Smooth muscle cell (in vitro differentiated cells): Measurements from ENCODE around the gene CSNK1G1. TPM values are rescaled to one million over a fixed set of nuclear protein-coding genes. Genes with fewer than 3 reads are reported as not detected.

Source experiments
- DNase-seq: peaks from one replicate; lab custom pipeline; 2025; ENCODE audit not compliant: unreplicated experiment; lab: John Stamatoyannopoulos, UW
- H2AFZ ChIP-seq: fragments of 200-600 bp; sonication (generic); 2 replicates; pipeline ENCODE4 v1.6.0; 2016; ENCODE audit warnings: antibody characterized with exemption, low read depth, mild to moderate bottlenecking
- H3F3A ChIP-seq: fragments of 200-600 bp; sonication (generic); 2 replicates; pipeline ENCODE4 v1.6.0; 2017; ENCODE audit warnings: antibody characterized with exemption, low read depth
- H3K27ac ChIP-seq: fragments of 200-600 bp; sonication (generic); 2 replicates; pipeline ENCODE4 v1.5.1; 2016; ENCODE audit warnings: low read depth, mild to moderate bottlenecking
- H3K27me3 ChIP-seq: fragments of 200-600 bp; sonication (generic); 2 replicates; pipeline ENCODE4 v1.6.1; 2016; ENCODE audit warnings: low read depth, mild to moderate bottlenecking
- H3K36me3 ChIP-seq: fragments of 200-600 bp; sonication (generic); 2 replicates; pipeline ENCODE4 v1.5.1; 2016; ENCODE audit warnings: low read depth
- H3K4me1 ChIP-seq: fragments of 200-600 bp; sonication (generic); 2 replicates; pipeline ENCODE4 v1.5.1; 2016; ENCODE audit warnings: low read depth
- H3K4me2 ChIP-seq: fragments of 200-600 bp; sonication (generic); 2 replicates; pipeline ENCODE4 v1.6.0; 2016; ENCODE audit warnings: mild to moderate bottlenecking
- H3K4me3 ChIP-seq: fragments of 200-600 bp; sonication (generic); 2 replicates; pipeline ENCODE4 v1.5.1; 2016; ENCODE audit warnings: mild to moderate bottlenecking
- H3K79me2 ChIP-seq: fragments of 200-600 bp; sonication (generic); 2 replicates; pipeline ENCODE4 v1.6.0; 2016; ENCODE audit warnings: low read depth, mild to moderate bottlenecking
- H3K9ac ChIP-seq: fragments of 200-600 bp; sonication (generic); 2 replicates; pipeline ENCODE4 v1.6.0; 2016; ENCODE audit warnings: low read depth
- H3K9me3 ChIP-seq: fragments of 200-600 bp; sonication (generic); replicated peaks from 2 replicates; pipeline ENCODE4 v1.5.1; 2016; ENCODE audit warnings: low read depth
- H4K20me1 ChIP-seq: fragments of 200-600 bp; sonication (generic); 2 replicates; pipeline ENCODE4 v1.6.0; 2016; ENCODE audit warnings: low read depth
- WGBS: methylation state at CpG from one replicate; pipeline ENCODE4 v1.1.7; 2016; ENCODE audit warnings: low lambda C conversion rate; 5-methylcytosine and 5-hydroxymethylcytosine counted together
- polyA plus RNA-seq: library from polyadenylated mRNA; unstranded; fragments of >200 nt; fragmentation: Nextera tagmentation; extraction: Ambion mirVana; gene quantifications from 2 replicates; pipeline ENCODE4 v1.2.1, GENCODE V29; 2016
- total RNA-seq: library from RNA; depleted of rRNA; stranded (reverse); fragments of >200 nt; gene quantifications from 2 replicates; pipeline ENCODE4 v1.2.3, GENCODE V29; 2014
- TF ChIP-seq, protein P1 (sequence below): fragments of 200-600 bp; sonication (generic); IDR thresholded peaks from 2 replicates; pipeline ENCODE4 v1.5.1; 2017; ENCODE audit warnings: borderline replicate concordance, mild to moderate bottlenecking, antibody characterized with exemption; ENCODE audit not compliant: insufficient read depth, poor library complexity, severe bottlenecking

The CSNK1G1 gene
- total RNA-seq = 23.2 and 27.9 TPM in 2 replicates
- polyA plus RNA-seq = 12.7 and 12.8 TPM in 2 replicates

DNA sequence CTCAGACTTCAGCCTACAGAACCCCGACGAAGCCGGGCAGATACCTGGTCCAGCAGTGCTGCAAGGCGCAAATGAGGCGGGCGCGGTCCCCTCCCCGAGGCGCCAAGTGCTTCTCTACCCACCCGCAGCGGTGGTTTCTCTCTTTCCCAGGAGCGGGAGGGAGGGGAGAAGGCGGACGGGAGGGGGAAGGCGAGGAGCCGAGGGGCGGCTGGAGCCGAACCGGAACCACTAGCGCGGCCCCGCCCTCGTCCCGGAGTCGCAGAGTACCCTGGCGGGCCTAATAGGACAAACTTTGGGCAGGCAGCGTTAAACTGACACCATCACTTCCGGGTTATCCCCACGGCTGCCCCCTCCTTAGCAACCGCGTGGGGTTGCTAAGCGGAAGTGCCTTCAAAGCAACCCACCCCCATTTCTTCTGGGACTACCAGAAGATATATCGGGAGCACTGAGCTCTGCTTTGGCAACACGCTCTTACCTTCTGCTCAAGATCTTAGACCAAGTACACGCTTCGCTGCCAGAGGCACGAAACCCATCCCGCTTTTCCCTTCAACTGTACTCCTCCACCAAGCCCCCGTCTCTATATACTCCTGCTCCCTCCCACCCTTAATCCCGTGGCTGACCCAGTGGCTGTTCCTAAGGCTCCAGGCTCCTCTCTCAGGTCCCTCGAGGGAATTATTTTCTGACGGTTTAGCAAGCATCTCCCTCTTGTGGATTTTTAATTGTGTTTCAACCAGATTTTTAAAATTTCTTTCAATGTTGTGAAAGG is at the start of gene CSNK1G1:
Gene CSNK1G1, minus strand, starts transcription at position 230 of the 766 bp plus-strand sequence. CDS start 55,674 bp downstream, outside the sequence.
- Histone ChIP-seq H3K9me3 (no peaks in the 10 kb centered on the region), H3K36me3 (no peaks in the 10 kb centered on the region), H3K4me3 (peak within 1 kb of the TSS; percentile 89), H3K27me3 (no peaks in the 10 kb centered on the region), H3K27ac (peak within 1 kb of the TSS; percentile 87), H3K4me1 (peaks cover 11% of the 10 kb centered on the region), H3K79me2 (peaks cover 44% of the 10 kb centered on the region), H2AFZ (peak within 1 kb of the TSS; percentile 87), H3F3A (peaks cover 8% of the 10 kb centered on the region), H3K9ac (peak within 1 kb of the TSS; percentile 51), H3K4me2 (peak within 1 kb of the TSS; percentile 94), H4K20me1 (peaks cover 19% of the 10 kb centered on the region)
- TF ChIP-seq, protein P1, sequence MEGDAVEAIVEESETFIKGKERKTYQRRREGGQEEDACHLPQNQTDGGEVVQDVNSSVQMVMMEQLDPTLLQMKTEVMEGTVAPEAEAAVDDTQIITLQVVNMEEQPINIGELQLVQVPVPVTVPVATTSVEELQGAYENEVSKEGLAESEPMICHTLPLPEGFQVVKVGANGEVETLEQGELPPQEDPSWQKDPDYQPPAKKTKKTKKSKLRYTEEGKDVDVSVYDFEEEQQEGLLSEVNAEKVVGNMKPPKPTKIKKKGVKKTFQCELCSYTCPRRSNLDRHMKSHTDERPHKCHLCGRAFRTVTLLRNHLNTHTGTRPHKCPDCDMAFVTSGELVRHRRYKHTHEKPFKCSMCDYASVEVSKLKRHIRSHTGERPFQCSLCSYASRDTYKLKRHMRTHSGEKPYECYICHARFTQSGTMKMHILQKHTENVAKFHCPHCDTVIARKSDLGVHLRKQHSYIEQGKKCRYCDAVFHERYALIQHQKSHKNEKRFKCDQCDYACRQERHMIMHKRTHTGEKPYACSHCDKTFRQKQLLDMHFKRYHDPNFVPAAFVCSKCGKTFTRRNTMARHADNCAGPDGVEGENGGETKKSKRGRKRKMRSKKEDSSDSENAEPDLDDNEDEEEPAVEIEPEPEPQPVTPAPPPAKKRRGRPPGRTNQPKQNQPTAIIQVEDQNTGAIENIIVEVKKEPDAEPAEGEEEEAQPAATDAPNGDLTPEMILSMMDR = peak; percentile 12
- DNase-seq = peak; percentile 80
- WGBS = under 1% methylated on average over 36 of the region's 42 CpGs

DNA sequence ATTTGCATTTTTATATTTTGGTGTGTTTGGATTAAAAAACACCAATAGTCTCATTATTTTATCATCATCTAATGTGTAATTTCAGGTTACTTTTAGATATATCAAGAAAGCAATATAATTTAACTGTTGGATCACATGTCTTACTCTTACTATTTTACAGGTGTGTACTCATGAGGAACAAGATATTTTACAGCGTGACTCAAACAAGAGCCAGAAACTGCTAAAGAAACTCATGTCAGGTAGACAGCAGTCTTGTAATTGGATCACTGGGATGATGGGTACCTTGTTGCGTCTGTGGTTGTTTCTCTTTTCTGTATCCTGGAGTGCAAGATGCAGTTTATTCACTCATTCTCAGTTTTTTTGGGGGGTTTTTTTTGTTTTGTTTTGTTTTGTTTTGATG is 44.6 kb upstream of the CSNK1G1 start:
- WGBS = 94% methylated on average over 2 of the region's 2 CpGs
- H3K4me1 ChIP-seq = no peaks in the 10 kb centered on the region
- H2AFZ ChIP-seq = no peak overlapping the region
- H3K9ac ChIP-seq = no peak overlapping the region
- no peak overlapping the region for H3K4me3 ChIP-seq
- H3K36me3 ChIP-seq = peaks cover 20% of the 10 kb centered on the region
- no peak for DNase-seq
- no peaks in the 10 kb centered on the region for H3F3A ChIP-seq
- H3K9me3 ChIP-seq = no peaks in the 10 kb centered on the region
- no peak overlapping the region for H3K27ac ChIP-seq
- no peaks in the 10 kb centered on the region for H3K79me2 ChIP-seq
- no peak overlapping the region for H3K4me2 ChIP-seq
- no peaks in the 10 kb centered on the region for H4K20me1 ChIP-seq
- no peaks in the 10 kb centered on the region for H3K27me3 ChIP-seq
- TF ChIP-seq, protein P1 = no peak

- no peaks in the 10 kb centered on the region for H4K20me1 ChIP-seq
- no peaks in the 10 kb centered on the region for H3K9me3 ChIP-seq
- TF ChIP-seq, protein P1 = no peak
- no peak overlapping the region for H3K4me2 ChIP-seq
- no peak overlapping the region for H3K9ac ChIP-seq
- no peaks in the 10 kb centered on the region for H3F3A ChIP-seq
- no peak overlapping the region for H3K4me3 ChIP-seq
- no peak for DNase-seq
- peaks cover 20% of the 10 kb centered on the region for H3K36me3 ChIP-seq
- WGBS = 100% methylated on average over 2 of the region's 2 CpGs
- H3K79me2 ChIP-seq = no peaks in the 10 kb centered on the region
- H2AFZ ChIP-seq = no peak overlapping the region
- H3K27me3 ChIP-seq = no peaks in the 10 kb centered on the region
- no peaks in the 10 kb centered on the region for H3K4me1 ChIP-seq
- peak overlapping the region; percentile 49 for H3K27ac ChIP-seq
Measured at GRCh38 chr15:64398575-64398974, 42.6 kb upstream of the CSNK1G1 start.
